Glomerular visceral epithelial cell (primary cell): ENCODE data around the gene MAPK8IP2.
"Not testable (repeated sequence)": the region's sequence is repeated elsewhere in the genome, so short reads cannot be mapped to it uniquely, and the experiment has no call there.

Experiments used
- DNase-seq: peaks from one replicate; pipeline ENCODE4 v3.0.0-alpha.2; 2016; ENCODE audit errors: extremely low spot score

MAPK8IP2 gene

DNA sequence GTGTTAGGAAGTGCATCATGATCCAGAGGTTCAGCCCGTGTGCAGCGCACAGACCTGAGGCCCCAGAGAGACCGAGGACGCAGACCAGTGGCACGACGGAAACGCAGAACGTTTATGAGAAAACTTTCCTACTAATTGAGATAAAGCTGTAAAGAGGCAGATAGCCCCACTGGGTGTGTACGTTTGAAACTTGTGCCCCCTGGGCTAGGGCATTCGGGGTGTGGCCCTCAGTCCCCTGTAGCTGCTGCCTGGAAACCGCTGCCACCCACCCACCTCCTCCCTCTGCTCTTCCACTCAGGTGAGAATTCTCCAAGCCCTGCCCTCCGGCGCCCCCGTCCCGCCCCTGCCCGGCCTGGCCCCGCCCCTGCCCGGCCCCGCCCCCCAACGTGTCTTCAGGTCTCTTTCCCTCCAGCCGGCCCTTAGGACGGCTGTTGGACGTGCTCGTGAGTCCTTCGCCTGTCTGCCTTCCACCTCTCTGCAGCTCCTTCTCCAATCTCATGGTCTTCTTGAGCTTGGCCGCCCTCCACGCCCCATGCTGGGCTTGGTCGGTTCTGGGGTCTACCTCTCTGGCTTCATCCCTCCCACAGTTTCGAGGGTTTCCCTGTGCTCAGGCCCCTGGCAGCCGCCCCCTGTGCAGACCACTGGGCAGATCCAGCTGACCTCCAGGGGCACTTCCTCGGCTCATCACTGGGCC, 12.1 kb downstream of the MAPK8IP2 start:
- no peak for DNase-seq

DNA sequence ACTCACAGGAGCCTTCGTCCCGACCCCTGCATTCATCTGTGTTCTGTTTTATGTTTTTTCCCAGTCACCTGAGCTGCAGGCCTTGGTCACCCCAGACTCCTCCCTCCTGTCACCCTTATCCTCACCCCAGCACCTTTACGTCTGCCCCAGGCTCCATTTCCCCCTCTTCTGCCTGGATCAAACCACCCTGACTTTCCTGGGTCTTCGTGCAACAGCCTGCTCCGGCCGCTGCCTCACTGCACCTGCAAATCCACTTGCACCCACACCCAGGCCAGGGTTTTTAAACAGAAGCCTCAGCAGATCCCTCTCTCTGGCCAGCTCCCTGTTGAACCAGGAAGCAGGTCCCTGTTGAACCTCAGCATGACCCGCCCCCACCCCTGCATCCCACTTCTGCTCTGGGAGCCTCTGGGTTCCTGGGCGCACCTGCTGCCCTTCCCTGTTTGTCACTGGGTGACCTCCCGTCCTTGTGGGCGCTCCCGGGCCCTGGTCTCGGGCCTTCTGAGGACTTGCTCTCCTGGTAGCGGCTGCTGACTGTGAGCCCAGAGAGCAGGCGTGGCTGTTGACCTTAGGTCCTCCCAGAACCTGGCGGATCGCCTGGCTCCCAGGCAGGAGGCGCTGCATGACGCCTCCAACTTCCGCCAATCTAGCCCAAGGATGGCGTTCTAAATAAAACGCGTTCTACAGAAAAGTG, 12.8 kb downstream of the MAPK8IP2 start:
- DNase-seq, result no peak

DNA sequence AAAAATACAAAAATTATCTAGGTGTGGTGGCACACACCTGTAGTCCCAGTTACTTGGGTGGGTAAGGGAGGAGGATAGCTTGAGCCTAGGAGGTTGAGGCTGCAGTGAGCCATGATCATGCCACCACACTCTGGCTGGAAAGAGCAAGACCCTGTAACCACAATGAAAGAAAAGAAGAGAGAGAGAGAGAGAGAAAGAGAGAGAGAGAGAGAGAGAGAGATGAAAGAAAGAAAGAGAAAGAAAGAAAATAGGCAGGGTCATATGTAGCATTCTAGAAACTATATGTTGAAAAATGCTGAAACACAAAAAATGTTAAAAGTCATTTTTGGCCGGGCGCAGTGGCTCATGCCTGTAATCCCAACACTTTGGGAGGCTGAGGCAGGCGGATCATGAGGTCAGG, 13.7 kb downstream of the MAPK8IP2 start:
- DNase-seq, result not testable (repeated sequence)

DNA sequence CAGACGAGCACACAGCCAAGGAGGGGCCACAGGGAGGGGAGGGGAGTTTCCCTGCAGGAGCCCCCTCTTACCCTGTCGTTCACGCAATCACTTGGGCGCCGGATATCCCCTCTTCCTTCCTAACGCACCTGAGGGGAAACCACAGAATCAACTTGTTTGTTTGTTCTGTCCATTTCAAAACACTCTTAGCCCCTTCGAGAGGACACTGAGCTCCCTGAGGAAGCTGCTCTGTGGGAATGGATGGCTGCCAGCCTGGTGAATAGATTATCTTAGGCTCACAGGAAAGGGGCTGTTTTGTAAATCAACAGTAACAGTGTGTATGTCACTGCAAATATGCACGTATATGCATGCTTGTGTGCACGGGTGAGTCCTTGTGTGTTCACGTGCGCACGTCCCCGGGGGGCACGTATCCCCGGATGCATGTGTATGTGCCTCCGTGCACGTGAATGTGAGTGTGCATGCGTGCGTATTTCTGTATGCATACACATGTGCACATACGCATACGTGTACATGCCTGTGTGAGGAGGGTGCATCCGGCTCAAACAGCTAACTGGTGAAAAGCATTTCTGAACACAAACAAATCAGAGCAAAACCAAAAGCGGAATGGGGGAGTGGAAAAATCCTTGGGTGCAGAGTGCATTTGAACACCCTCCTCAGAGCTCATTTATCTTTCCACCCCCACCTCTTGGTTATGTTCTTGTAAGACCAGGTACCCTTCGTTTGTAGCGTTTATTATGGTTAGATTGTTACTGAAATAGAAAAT, 20.2 kb downstream of the MAPK8IP2 start:
- no peak for DNase-seq

DNA sequence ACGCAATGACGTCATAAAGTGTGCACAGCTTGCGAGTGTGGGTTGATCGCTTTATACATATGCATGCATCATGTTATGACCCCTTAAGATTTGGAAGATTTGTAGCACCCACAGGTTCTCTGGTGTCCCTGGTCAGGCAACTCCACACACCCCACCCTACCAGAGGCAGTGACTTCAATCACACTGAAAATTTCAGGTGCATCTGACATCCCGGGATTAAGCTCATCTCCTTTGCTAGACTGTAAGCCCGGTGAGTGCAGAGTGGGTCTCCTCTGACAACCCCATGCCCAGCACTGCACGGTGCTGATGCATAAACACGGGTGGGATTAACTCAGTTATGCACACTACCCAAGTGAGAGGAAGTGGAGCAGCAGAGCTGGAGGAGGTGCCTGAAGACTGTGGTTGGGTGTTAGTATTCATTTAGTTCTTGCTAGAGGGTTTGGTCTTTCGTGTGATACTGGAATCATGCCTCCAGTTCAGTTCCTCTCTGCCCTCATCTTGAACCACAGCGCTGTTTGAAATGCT, 20.8 kb downstream of the MAPK8IP2 start:
- DNase-seq, result no peak

DNA sequence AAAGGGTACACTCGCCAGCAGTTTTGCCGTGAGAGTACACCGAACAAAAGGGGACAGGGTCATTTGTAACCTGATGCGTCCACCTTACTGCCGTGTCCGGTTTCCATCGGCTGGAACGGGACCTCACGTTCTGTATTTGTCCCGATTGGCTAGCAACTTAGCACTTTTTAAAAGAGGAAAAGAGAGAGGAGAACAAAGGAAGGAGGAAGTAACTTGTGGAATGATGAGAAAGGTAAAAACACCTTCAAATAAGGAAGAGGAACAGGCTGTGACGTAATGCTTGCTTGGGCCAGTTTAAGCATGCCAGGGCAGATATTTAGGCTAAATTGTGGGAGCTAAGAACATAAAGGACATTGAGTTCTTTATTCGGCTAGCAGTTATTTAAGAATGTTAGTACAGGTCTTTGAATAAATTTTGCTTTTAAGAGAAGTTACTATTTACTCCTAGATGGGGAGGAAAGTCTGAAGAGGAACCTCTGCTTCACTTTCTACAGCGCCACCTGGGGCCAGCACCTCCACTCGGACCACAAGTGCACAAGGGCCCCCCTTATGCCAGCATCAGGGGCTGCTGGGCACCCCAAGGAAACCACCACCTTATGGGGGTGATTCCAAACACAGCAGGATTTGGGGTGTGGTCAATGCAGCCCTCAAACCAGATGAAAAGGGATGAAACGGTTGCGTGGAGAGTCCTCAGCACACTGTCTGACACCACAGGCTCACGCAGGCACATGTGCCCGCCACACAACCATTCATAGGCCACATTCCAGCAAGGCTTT, 21.5 kb downstream of the MAPK8IP2 start:
- no peak for DNase-seq

DNA sequence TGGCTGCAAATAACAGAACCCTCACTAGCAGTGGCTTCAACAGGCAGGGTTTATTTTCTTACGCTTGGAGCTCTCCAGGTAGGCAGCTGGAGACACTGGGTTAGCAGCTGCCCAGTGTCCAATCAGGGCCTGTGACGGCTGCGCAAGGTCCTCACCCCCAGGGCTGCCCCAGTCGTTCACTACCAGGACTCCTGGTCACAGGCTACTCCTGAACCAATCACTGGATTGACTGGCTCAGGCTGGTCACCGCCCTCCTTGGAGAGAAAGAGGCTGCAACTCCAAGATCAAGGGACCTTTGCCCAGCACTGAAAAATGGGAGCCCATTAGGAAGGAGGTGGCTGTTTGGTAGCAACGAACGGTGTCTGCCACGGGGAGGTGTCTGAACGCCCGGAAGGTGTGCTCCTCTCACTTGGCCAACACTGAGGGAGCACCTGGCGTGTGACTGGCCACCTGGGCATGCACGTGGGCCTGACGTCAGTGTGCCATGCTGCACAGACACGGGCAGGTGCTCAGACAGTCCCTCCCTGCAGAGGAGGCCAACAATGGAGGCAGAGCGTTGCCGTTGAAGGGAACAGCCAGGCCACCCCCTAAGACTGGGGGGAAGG, 22.2 kb downstream of the MAPK8IP2 start:
- no peak for DNase-seq

DNA sequence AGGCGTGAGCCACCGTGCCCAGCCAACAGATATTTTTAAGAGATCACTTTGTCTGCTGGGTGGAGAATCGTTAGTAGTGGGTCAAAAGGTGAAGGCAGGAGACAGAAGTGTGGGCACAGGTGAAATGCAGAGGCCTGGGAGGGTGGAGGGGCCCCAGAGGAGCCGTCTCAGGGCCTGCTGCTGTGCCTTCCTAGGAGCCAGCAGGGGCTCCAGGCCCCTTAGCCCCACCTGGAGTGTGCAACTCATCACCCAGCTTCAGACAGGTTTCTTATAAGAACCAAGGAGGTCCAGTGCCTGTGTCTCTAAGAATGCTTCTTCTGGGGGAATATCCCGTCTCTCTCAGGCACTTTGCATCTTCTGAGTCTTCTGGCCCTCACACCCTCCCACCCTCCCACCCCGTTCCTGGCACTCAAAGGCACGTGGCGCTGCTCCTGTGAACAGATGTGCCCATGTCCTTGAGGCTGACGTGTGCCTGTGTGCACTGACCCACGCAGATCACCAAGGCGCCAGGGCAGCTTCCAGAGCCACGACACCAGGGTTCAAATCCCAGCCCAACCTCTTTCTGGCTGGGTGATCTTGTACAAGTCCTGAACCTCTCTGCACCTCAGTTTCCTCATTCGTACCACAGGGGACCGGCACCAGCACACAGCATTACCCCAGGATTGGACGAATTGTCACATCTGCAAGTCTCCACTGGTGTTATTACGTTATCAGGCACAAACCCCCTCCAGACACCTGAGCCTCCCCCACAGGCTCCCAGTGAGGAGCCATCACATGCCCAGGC, 23.9 kb downstream of the MAPK8IP2 start:
- DNase-seq, result no peak

DNA sequence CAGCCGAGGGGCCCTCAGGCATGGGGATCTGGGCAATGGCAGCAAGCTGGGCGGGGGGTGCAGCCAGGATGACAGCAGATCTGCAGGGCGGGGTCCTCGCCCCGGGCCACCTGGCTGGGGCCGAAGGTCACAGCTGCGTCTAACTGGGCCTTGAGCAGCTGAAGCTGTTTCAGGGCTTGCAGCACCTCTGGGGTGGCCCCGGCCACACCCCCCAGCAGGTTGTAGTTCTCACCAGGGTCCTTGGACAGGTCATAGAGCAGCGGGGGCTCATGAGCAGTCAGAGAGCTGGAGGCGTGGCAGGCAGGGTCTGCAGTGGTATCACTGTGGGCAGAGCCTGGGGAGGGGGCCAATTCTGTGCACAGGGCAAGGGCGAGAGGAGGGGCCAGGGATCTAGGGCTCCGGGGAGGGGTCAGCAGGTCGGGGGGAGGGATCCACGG, 24.6 kb downstream of the MAPK8IP2 start:
- DNase-seq, result no peak

DNA sequence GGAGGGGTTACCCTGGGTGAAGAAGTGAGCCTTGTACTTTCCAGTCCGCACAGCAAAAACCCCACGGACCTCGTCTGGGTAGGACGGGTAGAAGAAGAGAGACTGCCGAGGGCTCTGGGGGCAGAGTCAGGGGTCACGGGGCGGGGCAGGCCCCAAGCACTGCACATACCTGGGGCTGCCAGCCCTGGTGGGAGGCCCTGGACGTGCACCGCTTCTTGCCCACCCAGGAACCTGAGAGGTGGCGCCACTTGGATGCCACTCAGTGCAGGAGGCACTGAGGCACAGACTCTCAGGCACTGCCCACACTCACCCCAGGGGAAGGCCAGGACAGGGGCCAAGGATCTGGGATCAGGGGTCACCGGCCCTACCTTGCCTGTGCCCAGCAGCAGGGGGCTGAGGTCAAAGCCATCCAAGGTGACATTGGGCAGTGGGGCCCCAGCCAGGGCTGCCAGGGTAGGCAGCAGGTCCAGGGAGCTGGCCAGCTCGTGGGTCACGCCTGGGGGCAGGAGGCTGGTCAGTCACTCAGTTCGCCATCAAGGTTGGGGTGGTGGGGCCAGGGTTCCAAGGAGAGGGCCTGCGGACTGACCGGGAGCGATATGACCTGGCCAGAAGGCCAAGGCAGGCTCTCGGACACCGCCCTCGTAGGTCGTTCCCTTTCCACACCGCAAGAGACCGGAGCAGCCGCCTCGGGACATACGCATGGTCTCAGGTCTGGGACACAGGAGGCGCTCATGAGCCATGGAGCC, 25.1 kb downstream of the MAPK8IP2 start:
- DNase-seq, result no peak

DNA sequence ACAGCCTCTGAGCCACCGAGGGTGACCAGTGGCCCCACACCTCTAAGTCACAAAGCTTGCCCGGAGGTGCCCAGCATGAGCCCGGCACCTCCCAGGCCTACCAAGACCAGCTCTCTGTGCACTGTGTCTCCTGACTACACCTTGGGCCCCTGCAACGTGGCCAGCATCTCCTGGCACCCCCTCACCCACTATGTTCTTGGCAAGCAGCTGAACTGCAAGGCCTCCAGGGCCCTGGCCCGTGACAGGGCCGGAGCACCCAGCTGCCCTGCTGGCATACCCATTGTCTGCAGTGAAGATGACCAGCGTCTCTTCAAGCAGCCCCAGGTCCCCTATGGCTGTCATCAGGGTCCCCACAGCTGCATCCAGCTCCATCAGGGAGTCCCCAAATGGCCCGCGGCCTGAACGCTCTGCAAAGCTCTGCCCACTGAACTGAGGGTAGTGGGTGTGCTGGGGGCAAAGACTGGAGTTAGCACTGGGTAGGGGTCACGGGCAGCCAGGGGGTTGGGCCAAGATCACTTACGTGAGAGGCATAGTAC, 25.8 kb downstream of the MAPK8IP2 start:
- DNase-seq, result no peak

DNA sequence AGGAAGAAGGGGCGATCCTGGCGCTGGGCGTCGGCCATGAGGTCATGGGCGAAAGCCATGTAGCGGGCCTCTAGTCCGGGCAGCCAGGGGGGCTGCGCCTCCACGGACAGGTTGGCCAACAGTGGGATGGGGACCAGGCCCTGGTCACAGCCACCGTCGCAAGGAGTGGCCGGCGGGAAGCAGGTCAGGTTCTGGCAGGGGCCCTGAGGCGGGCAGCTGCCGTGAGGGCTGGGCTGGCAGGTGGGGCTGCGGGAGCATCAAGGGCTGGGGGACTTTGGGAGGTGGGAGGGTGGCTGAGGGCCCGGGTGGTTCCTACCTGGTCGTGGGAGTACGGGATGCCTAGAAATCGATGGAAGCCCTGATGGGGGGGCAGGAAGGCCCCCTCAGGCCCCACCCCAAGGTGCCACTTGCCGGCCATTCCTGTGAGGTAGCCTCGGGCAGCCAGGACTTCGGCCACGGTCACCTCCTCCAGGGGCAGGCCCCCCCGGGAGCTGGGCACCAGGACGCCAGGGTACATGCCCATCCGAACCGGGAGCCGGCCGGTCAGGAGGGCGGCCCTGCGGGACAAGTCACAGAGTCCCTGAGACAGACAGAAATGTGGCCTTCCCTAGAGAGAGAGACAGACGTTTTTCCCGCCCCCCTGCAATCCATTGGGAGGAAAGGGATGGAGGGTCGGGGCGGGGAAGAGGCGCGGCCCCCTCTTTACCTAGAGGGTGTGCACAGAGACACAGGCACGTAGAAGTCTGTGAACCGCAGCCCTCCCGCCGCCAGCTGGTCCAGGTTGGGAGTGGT, 26.5 kb downstream of the MAPK8IP2 start:
- DNase-seq, result no peak

DNA sequence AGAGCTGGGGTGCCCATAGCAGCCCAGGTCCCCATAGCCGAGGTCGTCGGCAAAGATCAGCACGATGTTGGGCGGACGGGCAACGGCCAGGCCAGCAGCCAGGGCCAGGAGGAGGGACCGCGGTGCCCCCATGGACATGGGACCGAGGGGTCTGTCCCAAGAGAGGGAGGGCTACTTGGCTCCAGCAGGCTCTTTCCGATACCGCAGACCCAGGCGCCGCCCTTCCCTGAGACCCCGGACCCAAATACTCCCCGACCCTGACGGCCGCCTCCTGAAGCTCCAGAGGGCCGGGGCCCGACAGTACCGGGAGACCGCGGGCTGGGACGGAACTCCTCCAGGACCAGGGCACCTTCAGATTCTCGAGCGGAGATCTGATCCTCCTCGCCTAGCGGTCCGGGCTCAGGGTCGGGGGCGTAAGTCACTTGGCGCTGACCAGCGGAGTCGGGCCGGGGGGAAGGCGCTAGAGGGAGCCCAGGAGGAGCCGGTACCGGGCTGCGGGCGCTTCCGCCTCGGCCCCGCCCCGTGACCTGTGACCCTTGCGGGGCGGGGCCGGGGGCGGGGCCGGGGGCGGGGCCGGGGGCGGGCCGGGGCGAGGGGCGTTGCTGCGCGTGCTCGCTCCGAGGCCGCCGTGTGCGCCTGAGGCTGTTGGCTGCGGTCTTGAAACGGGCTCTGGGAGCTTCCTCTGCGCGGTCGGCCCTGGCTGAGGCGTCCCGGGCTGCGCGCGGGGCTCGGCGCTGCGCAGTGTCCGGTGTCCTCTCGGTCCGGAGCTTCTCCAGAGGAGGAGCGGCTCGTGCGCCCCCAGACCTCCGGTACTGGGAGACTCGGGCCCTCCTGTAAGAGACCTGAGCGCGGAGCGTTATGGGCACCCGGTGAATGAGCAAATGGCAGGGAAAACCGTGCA, 27.3 kb downstream of the MAPK8IP2 start, which contains the start of gene ARSA:
TSS of gene ARSA (minus strand) at position 511 of the 901 bp plus-strand sequence. CDS start at position 138, 373 bp downstream.
- peak; percentile 83 for DNase-seq

DNA sequence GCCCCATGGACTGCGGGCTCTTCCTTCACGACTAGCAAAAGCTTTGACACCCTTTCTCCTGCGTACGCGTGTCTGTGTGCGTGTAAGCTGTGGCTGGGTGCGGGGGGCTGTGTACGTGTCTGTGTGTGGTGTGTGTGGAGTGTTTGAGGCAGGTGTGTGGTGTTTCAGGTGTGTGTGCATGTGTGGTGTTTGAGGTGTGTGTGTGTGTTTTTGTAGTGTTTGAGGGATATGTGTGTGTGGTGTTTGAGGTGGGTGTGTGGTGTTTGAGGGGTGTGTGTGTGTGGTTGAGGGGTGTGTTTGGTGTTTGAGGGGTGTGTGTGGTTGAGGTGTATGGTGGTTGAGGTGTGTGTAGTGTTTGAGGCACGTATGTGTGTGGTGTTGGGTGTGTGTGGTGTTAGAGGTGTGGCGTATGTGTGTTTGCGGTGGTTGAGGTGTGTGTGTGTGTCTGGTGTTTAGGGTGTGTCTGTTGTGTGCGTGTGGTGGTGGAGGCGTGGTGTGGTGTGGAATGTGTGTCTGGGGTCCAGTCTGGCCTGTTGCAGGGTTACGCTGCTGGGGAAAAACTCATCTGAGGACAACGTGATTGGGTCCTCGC, 28.0 kb downstream of the MAPK8IP2 start:
- DNase-seq, result no peak

DNA sequence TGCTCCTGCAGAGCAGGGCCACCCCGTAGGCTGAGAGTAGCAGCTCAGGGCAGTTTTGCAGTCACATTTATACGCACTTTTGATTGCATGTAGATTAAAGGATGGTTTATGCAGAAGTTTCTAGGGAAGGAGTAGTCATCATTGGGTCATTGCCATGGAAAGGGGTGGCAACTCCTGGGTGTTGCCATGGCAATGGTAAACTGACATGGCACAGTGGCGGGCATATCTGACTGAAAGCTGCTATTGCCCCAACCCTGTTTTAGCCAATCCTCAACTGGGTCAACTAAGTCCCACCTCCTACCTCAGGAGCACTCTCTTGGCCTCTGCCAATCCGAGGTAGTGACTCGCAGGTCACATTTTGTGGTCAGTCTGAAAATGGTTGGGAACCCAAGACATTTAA, 29.8 kb downstream of the MAPK8IP2 start:
- no peak for DNase-seq

DNA sequence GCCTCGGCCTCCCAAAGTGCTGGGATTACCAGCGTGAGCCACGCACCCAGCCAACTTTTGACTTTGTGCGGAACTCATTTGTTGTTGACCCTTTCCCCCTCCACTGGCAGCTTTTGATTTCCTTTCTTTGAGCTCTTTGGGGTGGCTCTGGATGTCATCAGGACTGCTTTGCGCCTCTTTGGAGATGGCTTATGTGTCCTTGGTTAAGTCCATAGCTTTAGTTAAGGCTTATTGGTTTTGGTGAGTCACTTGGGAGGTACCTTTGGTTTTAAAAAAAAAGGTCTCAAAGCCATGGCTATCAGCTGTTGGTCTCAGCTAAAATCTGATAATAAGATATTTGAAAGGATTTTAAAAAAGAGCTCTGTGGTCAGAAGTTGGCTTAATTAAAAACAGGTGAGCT, 32.5 kb downstream of the MAPK8IP2 start:
- DNase-seq, result no peak

DNA sequence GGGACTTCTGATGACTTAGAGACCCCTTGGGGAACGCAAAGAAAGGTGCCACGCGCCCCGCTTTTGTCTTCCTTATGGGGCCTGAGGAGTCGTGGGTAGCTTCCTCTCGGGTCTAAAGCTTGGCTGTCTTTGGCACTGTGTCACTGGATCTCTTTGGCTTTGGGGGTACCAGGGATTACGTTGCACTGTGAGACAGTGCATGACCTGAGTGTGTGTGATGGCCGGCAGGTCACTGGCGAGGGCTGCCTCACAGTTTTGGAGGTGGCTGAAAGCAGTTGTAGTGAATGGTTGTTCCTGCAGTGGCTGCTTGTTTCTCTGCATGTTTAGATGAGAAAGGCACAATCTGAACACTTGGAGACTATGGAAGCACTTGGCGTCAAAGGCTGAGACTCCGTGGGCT, 33.2 kb downstream of the MAPK8IP2 start:
- no peak for DNase-seq
